CD1c-positive myeloid dendritic cell (primary cell): ENCODE results near the gene WAPL.

Experiments
- DNase-seq: peaks from one replicate; pipeline ENCODE4 v3.0.0-alpha.2; 2016; ENCODE audit errors: extremely low spot score

The WAPL gene

DNA sequence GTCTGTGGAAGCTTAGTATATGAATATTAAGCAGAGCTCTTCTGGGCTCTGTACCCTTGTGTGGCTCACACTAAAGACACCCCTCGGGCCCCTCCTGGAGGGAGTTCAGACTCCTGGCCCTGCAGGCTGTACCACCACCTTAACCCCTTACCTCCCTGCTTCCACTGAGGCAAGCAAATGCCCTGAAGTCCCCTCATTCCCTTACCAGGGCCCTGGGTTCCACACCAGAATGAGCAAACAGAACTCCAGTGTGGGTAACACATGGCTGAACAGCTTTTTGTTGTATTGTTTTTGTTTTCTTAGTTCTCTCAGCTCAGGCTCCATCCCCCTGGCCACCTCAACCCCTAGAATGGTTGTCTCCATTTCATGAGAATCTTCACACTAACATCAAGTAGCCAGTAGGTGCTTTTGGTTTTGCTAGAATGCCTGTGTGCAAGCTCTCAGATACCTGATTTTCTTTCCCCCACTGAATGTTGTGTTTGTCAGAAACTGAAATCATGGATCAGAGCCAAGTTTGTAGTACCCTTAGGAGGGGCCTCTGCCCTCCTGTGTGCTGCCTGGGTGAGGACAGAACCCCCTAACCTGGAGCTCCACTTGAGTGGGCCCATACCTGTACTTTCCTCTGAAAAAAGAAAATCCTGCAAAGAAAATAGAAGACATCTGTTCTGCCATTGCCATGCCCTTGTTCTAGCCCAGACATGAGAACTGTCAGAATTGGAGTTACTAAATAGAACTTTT lies 2.8 kb upstream of the WAPL start:
- no peak for DNase-seq

DNA sequence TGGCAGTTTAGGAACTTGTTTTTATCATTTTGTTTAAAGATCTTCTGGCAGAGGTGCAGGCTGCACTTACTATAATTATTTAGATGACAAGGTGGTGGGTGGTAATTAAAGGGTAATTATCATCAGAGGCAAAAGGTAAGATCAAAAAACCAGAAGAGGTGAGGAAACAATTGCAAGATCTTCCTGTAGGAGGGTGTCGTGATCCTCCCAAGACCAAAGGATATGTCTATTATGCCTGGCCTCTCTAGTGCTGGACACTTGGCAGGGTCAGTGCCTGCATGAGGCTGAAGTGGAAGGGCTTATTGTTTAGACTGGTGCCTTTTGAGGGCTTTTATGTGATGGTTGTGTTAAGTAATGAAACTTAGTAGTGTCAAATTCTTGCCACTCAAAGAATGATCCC lies 1.8 kb upstream of the WAPL start:
- no peak for DNase-seq

DNA sequence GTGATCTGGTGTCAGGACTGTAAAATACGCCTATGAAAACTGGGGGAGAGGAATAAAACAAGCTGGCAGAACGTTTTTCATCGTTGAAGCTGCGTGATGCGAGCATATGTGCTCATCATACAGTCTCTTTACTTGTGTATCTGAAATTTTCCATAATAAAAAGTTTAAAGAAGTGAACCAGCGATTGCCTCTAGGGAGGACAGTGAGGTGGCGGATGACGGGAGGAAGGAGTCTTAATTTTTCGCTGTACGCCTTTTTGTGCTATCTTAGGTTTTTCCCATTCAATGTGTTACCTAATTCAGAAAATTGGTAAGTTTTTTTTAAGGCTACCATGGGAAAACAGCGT lies 891 bp upstream of the WAPL start:
- DNase-seq = no peak

GRCh38 chr10:86520871-86521677 lies 518 bp downstream of the WAPL start:
- peak; percentile 58 for DNase-seq

DNA sequence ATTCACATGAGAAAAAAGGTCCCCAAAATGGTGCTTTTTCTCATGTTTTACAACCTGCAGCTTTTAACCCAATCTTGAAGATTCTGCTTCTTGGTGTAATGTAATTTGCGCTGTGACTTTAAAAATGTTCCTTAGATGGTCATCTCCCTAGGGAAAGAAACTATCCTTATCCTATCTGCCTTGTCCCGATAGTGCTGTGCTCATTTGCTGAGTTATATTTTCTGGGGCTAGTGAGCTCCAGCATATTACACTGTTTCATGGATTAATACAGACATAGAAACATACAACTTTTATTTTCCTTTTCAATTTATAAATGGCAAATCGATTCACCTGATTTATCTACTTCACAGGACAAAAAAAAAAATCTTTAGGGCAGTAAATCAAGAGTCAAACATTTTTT lies 2.8 kb downstream of the WAPL start:
- DNase-seq = no peak

DNA sequence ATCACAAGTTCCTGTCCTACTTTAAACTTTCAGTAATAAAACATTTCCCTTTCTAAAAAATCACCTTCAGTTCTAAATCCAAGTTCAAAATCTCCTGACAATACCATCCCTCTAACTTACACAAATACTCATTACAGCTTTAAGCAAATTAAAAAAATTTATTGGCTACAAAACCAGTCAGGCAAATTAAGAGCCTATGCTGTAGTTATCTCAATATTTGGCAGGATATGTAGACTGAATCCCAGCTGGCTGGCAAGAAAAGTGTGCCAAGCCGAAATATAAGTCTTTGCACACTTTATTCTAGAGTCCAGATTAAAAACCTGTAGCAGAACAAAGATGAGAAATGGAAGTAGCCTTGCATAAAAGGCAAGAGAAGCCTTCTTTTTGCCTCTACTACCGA lies 9.5 kb downstream of the WAPL start:
- no peak for DNase-seq

- DNase-seq = no peak
Observed at GRCh38 chr10:86511027-86511865, 10.3 kb downstream of the WAPL start.

GRCh38 chr10:86509145-86509544 lies 12.4 kb downstream of the WAPL start:
- no peak for DNase-seq

DNA sequence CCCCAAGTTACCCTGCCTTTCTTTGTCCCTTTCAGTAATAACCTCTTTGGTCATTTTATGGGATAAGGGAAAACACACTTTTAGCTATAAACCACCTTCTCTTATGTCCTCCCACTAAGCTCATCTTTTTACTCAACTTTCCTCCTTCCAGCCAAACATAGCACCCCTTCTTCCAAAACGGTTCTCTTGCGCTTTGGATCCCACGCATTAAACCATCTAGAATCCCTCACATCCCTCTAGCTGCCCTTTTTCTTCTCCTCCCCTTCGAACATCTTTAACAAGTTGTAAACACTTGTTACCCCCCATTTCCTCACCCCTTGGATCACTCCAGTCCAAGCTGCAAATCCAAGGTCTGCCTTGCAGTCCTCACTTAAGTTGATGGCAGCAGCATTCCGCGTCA lies 13.4 kb downstream of the WAPL start:
- DNase-seq = no peak

GRCh38 chr10:86506499-86506898 lies 15.1 kb downstream of the WAPL start:
- DNase-seq = no peak

DNA sequence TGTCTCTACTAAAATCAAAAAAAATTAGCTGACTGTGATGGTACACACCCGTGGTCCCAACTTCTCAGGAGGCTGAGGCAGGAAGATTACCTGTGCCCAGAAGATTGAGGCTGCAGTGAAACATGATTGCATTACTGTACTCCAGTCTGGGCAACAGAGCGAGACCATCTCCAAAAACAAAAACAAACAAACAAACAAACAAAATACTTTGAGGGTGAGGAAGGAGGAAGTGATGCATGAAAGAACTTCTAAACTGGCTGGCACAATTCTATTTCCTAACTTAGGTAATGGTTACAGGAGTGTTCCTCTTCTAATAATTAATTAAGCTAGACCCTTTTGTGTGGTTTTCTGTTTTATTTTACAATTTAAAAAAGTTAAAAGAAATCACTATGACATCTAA lies 15.5 kb downstream of the WAPL start:
- DNase-seq = no peak

DNA sequence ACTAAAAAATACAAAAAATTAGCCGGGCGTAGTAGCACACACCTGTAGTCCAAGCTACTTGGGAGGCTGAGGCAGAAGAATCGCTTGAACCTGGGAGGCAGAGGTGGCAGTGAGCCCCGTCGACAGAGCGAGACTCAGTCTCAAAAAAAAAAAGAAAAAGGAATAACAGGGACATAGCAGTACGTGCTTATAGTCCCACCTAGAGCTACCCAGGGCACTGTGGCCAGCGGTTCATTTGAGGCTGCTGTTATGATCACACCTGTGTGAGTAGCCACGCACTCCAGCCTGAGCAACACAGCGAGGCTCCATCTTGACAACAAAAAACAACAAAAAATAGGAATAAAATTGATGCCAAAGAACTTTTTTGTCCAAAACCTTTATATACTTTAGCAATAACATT lies 17.1 kb downstream of the WAPL start:
- no peak for DNase-seq

DNA sequence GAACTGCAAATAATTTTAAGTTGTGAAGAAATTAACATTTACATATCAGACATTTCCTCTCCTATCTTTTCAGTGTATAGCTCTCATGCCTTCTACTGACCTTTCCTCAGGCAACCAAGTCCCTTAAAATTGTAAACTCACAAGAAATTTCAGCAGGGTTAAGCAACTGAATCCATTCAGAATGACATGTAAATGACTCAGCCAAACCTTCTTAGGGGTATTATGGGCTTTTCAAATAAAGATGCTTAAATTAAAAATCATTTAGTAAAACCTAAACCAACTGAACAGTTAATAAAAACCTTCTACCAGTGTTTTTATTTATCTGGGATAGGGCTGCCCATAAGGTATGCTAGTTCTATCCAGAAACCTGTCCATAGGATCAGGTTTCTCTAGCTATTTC lies 20.7 kb downstream of the WAPL start:
- DNase-seq = no peak

- DNase-seq = no peak
Observed at GRCh38 chr10:86498598-86498997, 23.0 kb downstream of the WAPL start.

DNA sequence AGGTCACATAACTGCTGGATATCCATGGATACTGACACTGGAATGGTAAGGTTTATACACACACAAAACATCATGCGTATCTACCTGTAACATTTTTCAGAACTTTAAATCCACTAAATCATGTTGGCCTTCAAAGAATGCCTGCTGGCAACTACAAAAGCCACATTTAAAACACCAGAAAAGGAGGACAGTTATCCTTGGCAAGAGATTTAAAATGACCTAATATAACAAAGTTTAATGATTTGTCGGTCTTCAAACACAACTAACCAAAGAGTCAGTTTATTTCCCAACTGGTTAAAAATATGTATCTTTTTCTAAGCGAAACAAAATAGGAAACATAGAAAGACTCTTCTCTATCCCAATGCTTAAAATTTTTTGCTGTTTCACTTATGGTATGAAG lies 24.0 kb downstream of the WAPL start:
- no peak for DNase-seq

DNA sequence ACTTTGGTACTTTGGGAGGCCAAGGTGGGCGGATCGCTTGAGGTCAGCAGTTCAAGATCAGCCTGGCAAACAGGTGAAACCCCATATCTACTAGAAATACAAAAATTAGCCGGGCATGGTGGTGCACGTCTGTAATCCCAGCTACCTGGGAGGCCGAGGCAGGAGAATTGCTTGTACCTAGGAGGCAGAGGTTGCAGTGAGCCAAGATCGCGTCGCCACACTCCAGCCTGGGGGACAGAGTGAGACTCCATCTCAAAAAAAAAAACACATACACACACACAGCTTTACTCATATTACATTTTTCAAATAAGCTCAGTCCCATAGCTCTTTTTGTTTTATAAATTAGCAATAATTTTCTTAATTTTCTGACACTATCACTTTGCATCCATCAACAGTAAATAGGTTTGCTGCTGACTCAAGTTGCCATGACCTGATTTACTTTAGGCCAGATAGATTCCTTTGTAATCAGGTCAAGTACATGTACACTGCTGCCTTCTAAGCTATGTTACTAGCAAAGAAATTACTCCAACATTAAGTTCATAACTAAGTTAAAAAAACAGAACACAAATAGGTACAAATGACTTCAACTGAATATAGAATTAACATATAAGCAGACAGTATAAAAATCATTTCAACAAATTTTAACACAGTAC lies 31.5 kb downstream of the WAPL start:
- no peak for DNase-seq

- DNase-seq = no peak
Observed at GRCh38 chr10:86489071-86489810, 32.4 kb downstream of the WAPL start.

DNA sequence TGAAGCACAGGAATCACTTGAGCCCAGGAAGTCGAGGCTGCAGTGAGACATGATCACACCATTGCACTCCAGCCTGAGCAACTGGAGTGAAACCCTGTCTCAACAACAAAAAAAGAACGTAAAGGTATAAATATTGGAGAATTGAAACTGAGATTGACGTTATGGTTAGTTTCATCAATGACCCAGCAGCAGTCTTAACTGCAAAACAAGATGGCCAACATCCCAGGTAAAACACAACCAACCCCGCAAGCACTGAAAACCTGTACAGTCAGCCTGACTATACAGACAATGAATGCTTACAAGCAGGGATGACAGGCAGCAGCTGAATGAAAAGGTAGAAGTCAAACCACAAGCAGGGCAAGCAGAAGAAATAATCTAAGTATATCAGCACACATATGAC lies 34.7 kb downstream of the WAPL start:
- no peak for DNase-seq

- no peak for DNase-seq
Observed at GRCh38 chr10:86483664-86484063, 37.9 kb downstream of the WAPL start.

GRCh38 chr10:86481761-86482160 lies 39.8 kb downstream of the WAPL start:
- no peak for DNase-seq

- no peak for DNase-seq
Observed at GRCh38 chr10:86480571-86480970, 41.0 kb downstream of the WAPL start.
